CD4-positive, alpha-beta T cell (primary cell): ENCODE measurements around the gene SPTSSB. TPM values are rescaled to one million over a fixed set of nuclear protein-coding genes. Genes with fewer than 3 reads are reported as not detected.

ENCODE experiments used
- ATAC-seq: fragments of 200-7000 bp; cut with Tn5 transposase; one replicate; pipeline ENCODE4 v1.10.0; 2022; ENCODE audit warnings: mild to moderate bottlenecking; ENCODE audit not compliant: poor library complexity
- CTCF ChIA-PET: fragments of 350-600 bp; sonication (Branson Sonifier 250); formaldehyde crosslinking; loops from one replicate; lab custom pipeline; 2021; ENCODE audit warnings: antibody characterized with exemption, inconsistent platforms; lab: Charles Lee
- POLR2A ChIA-PET: fragments of 350-600 bp; sonication (Branson Sonifier 250); formaldehyde crosslinking; loops from one replicate; lab custom pipeline; 2021; ENCODE audit warnings: antibody characterized with exemption, inconsistent platforms; lab: Charles Lee
- DNase-seq, 14 experiments: peaks; one replicate each; pipeline ENCODE4 v3.0.0-alpha.2; 2013 to 2020; ENCODE audit warnings: mixed read lengths in 2 of 14
- H3K27ac ChIP-seq, 2 donors: one replicate each; pipeline versions ENCODE4 v1.5.1 to v1.7.0; 2013; ENCODE audit warnings: low read length in 2 of 2, low read depth in 1 of 2, mild to moderate bottlenecking in 1 of 2
- H3K27me3 ChIP-seq, 2 experiments: 1 replicate in 1 of 2; 2 replicates in 1 of 2; pipeline versions ENCODE4 v1.6.1 to v1.7.0; 2013; ENCODE audit warnings: low read length in 2 of 2, control low read depth in 1 of 2, mild to moderate bottlenecking in 1 of 2, moderate library complexity in 1 of 2; ENCODE audit not compliant: insufficient read depth in 2 of 2, control insufficient read depth in 1 of 2
- H3K36me3 ChIP-seq: one replicate; pipeline ENCODE4 v1.6.1; 2013; ENCODE audit warnings: low read length, control low read depth; ENCODE audit not compliant: insufficient read depth
- H3K4me1 ChIP-seq: one replicate; pipeline ENCODE4 v1.6.1; 2013; ENCODE audit warnings: low read length, control low read depth; ENCODE audit not compliant: insufficient read depth
- H3K4me3 ChIP-seq: one replicate; pipeline ENCODE4 v1.5.1; 2013; ENCODE audit warnings: mild to moderate bottlenecking, low read length, moderate library complexity
- H3K9me3 ChIP-seq, 2 experiments: 1 replicate in 1 of 2; 2 replicates in 1 of 2; pipeline versions ENCODE4 v1.6.1 to v1.7.0; 2013; ENCODE audit warnings: low read length in 2 of 2, mild to moderate bottlenecking in 2 of 2, control low read depth in 1 of 2, moderate library complexity in 1 of 2; ENCODE audit not compliant: control insufficient read depth in 1 of 2, insufficient read depth in 1 of 2
- H3K27ac Mint-ChIP-seq: one replicate; pipeline ENCODE4 v1.8.0; 2020; ENCODE audit warnings: mixed read lengths
- H3K27me3 Mint-ChIP-seq: one replicate; pipeline ENCODE4 v1.8.0; 2021; ENCODE audit warnings: mixed read lengths
- H3K36me3 Mint-ChIP-seq: one replicate; pipeline ENCODE4 v1.8.0; 2021; ENCODE audit warnings: low read depth, mixed read lengths
- H3K4me1 Mint-ChIP-seq: one replicate; pipeline ENCODE4 v1.8.0; 2021; ENCODE audit warnings: low read depth, mixed read lengths
- H3K4me3 Mint-ChIP-seq: one replicate; pipeline ENCODE4 v1.8.0; 2020; ENCODE audit warnings: mild to moderate bottlenecking, mixed read lengths
- H3K9me3 Mint-ChIP-seq: one replicate; pipeline ENCODE4 v1.8.0; 2020; ENCODE audit warnings: mixed read lengths
- intact Hi-C, 2 experiments: fragments of 100-400 bp; cut with DNase I in 1 of 2; cut with micrococcal nuclease in 1 of 2; formaldehyde crosslinking; loops; one replicate each; pipeline versions ENCODE4 v1.15.1 to v1.9.0; 2023 to 2025; cut with DNase I, micrococcal nuclease
- total RNA-seq, 174 experiments: library from RNA in 2 of 174; stranded (reverse) in 2 of 174; gene quantifications; one replicate each; pipeline ENCODE4 v1.2.3 and lab custom pipeline; 2021 to 2026
- TF ChIP-seq, protein P1 (sequence below): fragments of 200-600 bp; IDR thresholded peaks from one replicate; pipeline ENCODE4 v1.8.0; 2022; ENCODE audit warnings: antibody characterized with exemption, mild to moderate bottlenecking

SPTSSB gene
- total RNA-seq, 2 experiments from 2014 or later, result 0.11 TPM; not detected in 1

DNA sequence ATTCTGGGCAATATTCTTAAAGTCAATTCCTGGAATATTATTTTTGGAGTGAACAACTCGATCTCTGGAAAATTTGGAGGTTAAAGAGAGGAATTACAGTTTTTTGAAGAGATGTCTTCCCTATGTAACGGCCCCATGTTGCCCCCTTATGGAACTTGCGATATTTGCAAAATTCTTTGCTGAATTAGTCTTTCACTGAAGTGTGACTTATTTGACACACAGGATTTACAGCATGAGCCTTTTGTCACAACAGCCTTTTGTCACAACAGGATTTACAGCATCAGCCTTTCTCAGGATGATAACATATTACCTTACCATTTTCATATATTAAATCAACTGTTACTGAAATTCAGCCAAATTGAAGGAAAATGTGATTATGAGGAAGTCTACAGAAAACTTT is 37.8 kb upstream of the SPTSSB start:
- POLR2A ChIA-PET, result interaction anchor here (0.9 to 1.4 kb wide), 3 partner anchors 14 to 133 kb away, joined by 3 read pairs; no protein-coding TSS in a partner anchor
- Histone ChIP-seq H3K9me3 (no peaks in the 10 kb centered on the region), H3K4me1 (peaks cover 15% of the 10 kb centered on the region), H3K27ac (no peak overlapping the region), H3K27me3 (no peaks in the 10 kb centered on the region), H3K4me3 (no peak overlapping the region), H3K36me3 (no peaks in the 10 kb centered on the region)
- H3K36me3 Mint-ChIP-seq, result no peaks in the 10 kb centered on the region
- no peak overlapping the region for H3K4me3 Mint-ChIP-seq
- H3K4me1 Mint-ChIP-seq, result peaks cover 34% of the 10 kb centered on the region
- H3K27me3 Mint-ChIP-seq, result no peaks in the 10 kb centered on the region
- intact Hi-C loops, result loop anchor here (1.0 to 5.0 kb wide), 3 partner anchors 104 to 702 kb away; no protein-coding TSS in a partner anchor
- DNase-seq (peak in 10 of 14 experiments; percentile 7 to 69 (median 16)), ATAC-seq (peak; percentile 41)
- TF ChIP-seq, protein P1, sequence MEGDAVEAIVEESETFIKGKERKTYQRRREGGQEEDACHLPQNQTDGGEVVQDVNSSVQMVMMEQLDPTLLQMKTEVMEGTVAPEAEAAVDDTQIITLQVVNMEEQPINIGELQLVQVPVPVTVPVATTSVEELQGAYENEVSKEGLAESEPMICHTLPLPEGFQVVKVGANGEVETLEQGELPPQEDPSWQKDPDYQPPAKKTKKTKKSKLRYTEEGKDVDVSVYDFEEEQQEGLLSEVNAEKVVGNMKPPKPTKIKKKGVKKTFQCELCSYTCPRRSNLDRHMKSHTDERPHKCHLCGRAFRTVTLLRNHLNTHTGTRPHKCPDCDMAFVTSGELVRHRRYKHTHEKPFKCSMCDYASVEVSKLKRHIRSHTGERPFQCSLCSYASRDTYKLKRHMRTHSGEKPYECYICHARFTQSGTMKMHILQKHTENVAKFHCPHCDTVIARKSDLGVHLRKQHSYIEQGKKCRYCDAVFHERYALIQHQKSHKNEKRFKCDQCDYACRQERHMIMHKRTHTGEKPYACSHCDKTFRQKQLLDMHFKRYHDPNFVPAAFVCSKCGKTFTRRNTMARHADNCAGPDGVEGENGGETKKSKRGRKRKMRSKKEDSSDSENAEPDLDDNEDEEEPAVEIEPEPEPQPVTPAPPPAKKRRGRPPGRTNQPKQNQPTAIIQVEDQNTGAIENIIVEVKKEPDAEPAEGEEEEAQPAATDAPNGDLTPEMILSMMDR, result peak; percentile 64
- H3K27ac Mint-ChIP-seq, result no peak overlapping the region
- H3K9me3 Mint-ChIP-seq, result no peaks in the 10 kb centered on the region
- CTCF ChIA-PET, result interaction anchor here (1.3 to 1.7 kb wide), 2 partner anchors 13 to 134 kb away, joined by 3 to 8 read pairs; no protein-coding TSS in a partner anchor

DNA sequence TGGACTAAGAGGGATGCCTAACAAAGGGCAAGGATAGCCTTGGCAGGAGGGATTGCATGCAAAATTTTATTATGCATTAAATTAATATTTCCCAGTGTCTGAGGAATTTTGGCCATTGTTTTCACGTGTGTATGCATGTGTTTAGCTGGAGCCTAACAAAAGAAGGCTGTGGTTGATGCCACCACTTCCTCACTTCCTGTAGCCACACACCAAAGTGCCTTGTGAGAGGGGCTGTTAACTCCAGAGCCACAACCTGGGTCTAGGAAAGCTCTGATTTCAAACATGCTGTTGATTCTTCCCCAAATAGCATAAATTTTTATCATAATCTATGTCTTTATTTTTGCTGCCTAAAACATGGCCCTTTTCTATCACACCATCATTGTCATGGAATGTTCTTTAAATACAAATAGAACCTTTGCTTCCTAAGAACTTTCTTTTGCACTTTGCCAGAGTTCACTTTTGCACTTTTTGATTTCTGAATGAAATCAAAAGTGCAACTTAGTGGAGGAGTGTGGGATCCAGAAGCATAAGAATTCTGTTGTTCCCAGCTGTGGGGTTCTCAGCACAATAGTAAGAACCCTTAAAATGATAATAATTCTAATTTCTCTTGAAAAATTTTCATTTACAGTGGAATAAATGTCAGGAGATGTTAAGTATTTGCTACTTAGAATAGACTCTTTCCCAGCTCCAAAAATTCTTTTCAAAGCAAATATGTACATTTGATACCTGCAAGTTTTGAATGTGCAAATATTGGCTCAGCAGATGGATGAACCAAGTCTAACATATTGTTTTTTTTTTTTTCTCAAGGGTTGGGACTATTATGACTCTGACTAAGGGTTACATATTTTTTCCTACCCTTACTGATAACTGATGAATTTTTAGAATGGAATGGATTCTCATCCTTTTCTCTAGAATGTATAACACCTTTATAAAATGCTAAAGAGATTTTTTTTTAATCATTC is 35.6 kb upstream of the SPTSSB start:
- Histone ChIP-seq H3K27me3 (no peaks in the 10 kb centered on the region), H3K4me1 (peaks cover 15% of the 10 kb centered on the region), H3K36me3 (no peaks in the 10 kb centered on the region), H3K27ac (no peak overlapping the region), H3K4me3 (no peak overlapping the region), H3K9me3 (no peaks in the 10 kb centered on the region)
- Mint-ChIP-seq H3K36me3 (no peaks in the 10 kb centered on the region), H3K27me3 (no peaks in the 10 kb centered on the region), H3K4me3 (peak overlapping the region; percentile 18), H3K4me1 (peaks cover 34% of the 10 kb centered on the region), H3K9me3 (no peaks in the 10 kb centered on the region), H3K27ac (no peak overlapping the region)
- ChIA-PET CTCF (interaction anchor here (1.7 kb wide), 1 partner anchor 132 kb away, joined by 8 read pairs; no protein-coding TSS in a partner anchor), POLR2A (interaction anchor here (0.5 to 2.2 kb wide), 5 partner anchors 12 to 652 kb away, joined by 3 to 7 read pairs (median 4); no protein-coding TSS in a partner anchor)
- ATAC-seq (peak; percentile 56), DNase-seq (peak in 5 of 14 experiments; percentile 3 to 67 (median 36))
- intact Hi-C loops, result loop anchor here in 1 of 2 experiments (5.0 kb wide), 1 partner anchor 700 kb away; no protein-coding TSS in a partner anchor
- TF ChIP-seq, protein P1, result no peak

DNA sequence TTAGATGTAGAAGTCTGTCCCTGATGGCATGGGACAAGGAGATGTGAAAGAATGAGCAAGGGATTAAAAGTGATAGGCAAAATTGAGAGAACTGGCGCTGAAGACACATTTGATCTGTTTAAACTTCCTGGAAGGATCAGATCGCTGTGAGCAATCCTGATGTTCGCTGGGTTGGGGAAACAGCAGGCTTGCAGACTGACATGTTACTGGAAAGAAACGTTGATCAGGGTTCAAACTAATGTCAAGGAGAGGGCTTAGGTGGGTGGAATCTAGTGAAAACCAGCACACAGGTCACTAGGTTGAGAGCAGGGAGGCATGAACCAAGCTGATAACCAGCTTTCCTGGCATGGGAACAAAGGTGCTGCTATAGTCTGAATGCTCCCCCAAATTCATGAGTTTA is 34.5 kb upstream of the SPTSSB start:
- Histone ChIP-seq H3K4me1 (peaks cover 15% of the 10 kb centered on the region), H3K36me3 (no peaks in the 10 kb centered on the region), H3K4me3 (no peak overlapping the region), H3K9me3 (no peaks in the 10 kb centered on the region), H3K27me3 (no peaks in the 10 kb centered on the region), H3K27ac (no peak overlapping the region)
- no peaks in the 10 kb centered on the region for H3K36me3 Mint-ChIP-seq
- peaks cover 34% of the 10 kb centered on the region for H3K4me1 Mint-ChIP-seq
- no peak overlapping the region for H3K27ac Mint-ChIP-seq
- TF ChIP-seq, protein P1, result no peak
- no peaks in the 10 kb centered on the region for H3K9me3 Mint-ChIP-seq
- DNase-seq (no peak), ATAC-seq (no peak)
- H3K27me3 Mint-ChIP-seq, result no peaks in the 10 kb centered on the region
- intact Hi-C loops, result loop anchor here in 1 of 2 experiments (5.0 kb wide), 1 partner anchor 699 kb away; no protein-coding TSS in a partner anchor
- H3K4me3 Mint-ChIP-seq, result no peak overlapping the region
- CTCF ChIA-PET, result no interaction called here
- POLR2A ChIA-PET, result interaction anchor here (1.2 to 2.2 kb wide), 3 partner anchors 11 to 651 kb away, joined by 3 to 7 read pairs (median 4); no protein-coding TSS in a partner anchor
